Omental fat pad (tissue), 4 donors: Measurements from ENCODE around the gene ME2. TPM values are rescaled to one million over a fixed set of nuclear protein-coding genes. Genes with fewer than 3 reads are reported as not detected.
A peak's percentile ranks its signal among the peaks of the same experiment; 100 is the strongest.
"Not testable (repeated sequence)": the region's sequence is repeated elsewhere in the genome, so short reads cannot be mapped to it uniquely, and the experiment has no call there.

Source experiments
- ATAC-seq: fragments of 150-250 bp; one replicate; pipeline ENCODE4 v1.9.1; 2016; ENCODE audit warnings: mild to moderate bottlenecking, moderate library complexity; ENCODE audit not compliant: low FRiP score
- DNase-seq: peaks from one replicate; pipeline ENCODE4 v3.0.0-alpha.2; 2019; ENCODE audit warnings: low spot score
- CTCF ChIP-seq, 3 donors: fragments of 450-650 bp; IDR thresholded peaks; one replicate each; pipeline ENCODE4 v1.5.1; 2016 to 2017; ENCODE audit warnings: antibody characterized with exemption in 3 of 3, mild to moderate bottlenecking in 3 of 3, moderate library complexity in 2 of 3
- total RNA-seq, 4 donors: library from RNA; depleted of rRNA; stranded (reverse); fragments of >200 nt; gene quantifications; one replicate each; pipeline ENCODE4 v1.1.0, GENCODE V29; 2016

Gene ME2
- total RNA-seq, 4 donors from 2014 or later, result 35.7 to 75.4 (median 43.2) TPM

GRCh38 chr18:50937183-50937582 is 58.3 kb downstream of the ME2 start:
- ATAC-seq, result no peak
- TF ChIP-seq CTCF (IDR thresholded peaks at IDR 0.05), result no peak
- DNase-seq, result no peak

GRCh38 chr18:50938912-50939311 is 60.0 kb downstream of the ME2 start:
- no peak for ATAC-seq
- no peak for TF ChIP-seq CTCF (IDR thresholded peaks at IDR 0.05)
- no peak for DNase-seq

DNA sequence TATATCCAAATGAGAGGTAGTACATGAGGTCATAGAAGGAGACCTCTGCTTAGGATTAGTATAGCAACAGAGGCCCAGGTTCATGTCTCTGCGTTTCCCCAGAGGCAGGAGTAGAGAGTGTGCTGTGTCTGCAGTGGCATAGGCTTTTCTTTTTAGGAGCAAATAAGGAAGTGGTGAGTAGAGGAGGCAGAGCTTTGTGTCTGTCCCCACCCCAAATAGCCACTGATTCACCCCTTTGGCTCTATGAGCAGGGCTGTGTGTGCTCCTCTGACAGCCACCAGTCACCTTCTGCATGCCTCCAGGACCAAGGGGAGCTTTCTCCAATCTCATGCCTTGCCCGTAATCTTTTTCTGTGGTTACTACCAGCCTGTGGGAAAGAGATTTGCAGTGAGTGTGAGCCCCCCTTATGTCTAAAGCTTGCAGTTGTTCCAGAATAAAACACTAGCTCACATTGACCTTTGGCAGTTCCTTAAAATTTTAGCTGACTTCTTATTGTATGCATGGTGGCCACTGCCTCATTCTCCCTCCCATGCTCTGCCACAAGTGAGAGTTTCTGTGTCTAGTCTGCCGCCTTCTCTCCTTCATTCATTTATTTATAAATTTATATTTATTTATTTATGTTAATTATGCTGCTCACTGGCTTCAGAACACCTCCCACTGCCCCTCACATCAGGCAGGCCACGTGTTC is 65.5 kb downstream of the ME2 start:
- no peak for ATAC-seq
- DNase-seq, result no peak
- no peak for TF ChIP-seq CTCF (IDR thresholded peaks at IDR 0.05)

DNA sequence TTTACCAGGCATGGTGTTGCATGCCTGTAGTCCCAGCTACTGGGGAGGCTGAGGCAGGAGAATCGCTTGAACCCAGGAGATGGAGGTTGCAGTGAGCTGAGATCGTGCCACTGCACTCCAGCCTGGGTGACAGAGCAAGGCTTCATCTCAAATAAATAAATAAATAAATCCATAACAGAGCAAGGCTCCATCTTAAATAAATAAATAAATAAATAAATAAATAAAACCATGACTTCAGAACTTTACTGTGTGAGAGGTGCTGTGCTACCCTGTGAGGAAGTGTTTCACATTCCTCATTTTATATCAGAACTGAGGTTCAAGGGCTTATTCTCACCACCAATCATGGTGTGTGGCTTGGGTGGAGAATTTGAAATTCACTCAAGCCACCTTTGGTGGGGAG is 67.0 kb downstream of the ME2 start:
- ATAC-seq, DNase-seq: not testable (repeated sequence)

DNA sequence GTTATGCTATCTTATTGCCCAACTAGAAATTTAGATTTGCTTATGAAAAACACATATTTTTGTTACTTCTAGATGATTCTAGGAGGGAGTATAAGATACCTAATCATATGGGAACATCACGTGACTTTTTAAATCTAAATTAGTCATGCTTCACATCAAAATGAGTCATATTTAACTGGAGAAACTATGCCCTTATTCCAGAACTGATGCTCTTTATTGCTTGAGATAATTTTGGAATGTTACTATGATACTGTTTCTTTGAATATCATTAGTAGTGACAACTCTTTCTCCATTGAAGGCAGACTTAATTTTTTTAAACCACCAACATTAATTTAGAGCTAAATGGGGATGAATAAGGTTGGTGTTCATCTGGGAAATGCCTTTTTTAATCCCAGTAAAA is 69.0 kb downstream of the ME2 start:
- no peak for DNase-seq
- no peak for TF ChIP-seq CTCF (IDR thresholded peaks at IDR 0.05)
- ATAC-seq, result peak; percentile 64

DNA sequence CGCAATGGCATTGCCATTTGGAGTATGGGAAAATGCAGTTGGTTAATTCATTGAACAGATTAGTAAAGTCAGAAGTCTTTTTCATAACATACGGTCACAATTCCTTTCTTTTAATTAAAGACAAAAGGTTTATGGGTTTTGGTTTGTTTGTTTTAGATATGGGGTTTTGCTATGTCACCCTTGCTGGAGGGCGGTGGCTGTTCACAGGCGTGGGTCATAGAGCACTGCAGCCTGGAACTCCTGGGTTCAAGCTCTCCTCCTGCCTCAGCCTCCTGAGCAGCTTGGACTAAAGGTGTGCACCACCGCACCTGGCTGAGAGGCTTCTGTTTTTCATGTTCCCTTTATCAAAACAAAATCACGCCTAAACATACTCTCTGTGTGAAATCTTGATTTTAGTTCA is 70.3 kb downstream of the ME2 start:
- DNase-seq, result no peak
- ATAC-seq, result no peak
- no peak for TF ChIP-seq CTCF (IDR thresholded peaks at IDR 0.05)

DNA sequence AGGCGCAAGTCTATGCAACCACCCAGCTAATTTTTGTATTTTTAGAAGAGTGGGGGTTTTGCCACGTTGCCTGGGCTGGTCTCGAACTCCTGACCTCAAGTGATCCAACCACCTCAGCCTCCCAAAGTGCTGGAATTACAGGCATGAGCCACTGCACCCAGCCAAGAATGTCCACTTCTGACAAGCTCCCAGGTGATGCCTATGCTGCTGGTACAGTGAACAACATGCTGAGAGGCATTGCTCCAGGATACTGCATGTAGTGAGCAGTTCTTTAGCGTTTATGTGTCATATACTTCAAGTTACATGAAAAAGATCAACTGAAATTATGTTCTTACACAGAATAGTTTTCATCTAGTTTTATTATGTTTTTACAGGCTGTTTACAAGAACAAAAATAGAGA is 71.7 kb downstream of the ME2 start:
- no peak for TF ChIP-seq CTCF (IDR thresholded peaks at IDR 0.05)
- DNase-seq, result no peak
- no peak for ATAC-seq
